NCI-H2196 (cell line): ENCODE data around the gene PIERCE2.
"Not testable (repeated sequence)": the region's sequence is repeated elsewhere in the genome, so short reads cannot be mapped to it uniquely, and the experiment has no call there.

Experiments
- DNase-seq: peaks from one replicate; lab custom pipeline; 2025; ENCODE audit not compliant: unreplicated experiment; lab: John Stamatoyannopoulos, UW

Gene PIERCE2, protein sequence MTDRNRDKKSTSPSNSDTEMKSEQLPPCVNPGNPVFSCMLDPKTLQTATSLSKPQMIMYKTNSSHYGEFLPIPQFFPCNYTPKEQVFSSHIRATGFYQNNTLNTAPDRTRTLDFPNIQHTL

DNA sequence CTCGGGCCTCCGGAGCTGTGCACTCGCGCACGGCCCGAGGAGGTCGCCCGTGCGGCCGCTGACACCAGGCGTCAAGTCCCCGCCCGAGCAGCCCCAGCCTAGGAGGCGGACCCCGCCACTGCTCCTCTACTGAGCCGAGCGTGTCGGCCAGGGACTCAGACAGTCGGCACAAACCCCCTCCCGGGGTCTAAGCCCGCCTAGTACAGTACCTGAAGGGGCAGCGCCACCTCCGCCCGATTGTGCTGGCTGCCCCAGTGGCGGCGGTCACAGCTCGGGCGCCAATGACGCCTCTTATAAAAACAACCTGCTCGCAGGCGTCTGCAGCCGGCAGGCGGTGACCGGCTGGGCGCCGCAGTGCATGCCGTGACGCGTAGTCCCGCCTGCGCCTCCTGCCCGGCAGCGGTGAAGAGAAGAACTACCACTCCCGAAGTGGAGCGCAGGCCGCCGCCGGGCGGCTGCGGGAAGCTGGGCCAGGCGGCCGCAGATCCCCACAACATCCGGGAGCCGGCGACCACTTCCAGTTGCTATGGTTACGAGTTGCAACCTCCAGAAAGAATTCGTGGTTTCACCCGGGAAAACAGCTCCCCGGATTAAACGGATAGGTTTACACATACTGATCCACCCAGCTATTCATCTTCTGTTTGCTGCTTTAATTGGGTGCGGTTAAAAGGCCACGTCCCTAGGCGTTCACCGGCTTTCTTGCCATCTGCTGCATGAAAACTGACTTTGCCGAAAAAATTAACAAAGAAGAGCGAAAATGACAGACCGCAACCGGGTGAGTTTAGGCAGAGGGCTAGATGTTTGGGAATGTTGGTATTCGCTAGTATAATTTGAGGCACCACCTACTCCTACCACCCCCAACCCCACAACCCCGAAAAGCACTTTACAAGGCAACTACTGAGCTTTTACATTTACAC, at the start of gene PIERCE2, which contains the start of gene CCPG1:
Gene PIERCE2 (plus strand): TSS at position 484 of the 917 bp plus-strand sequence. CDS start 274 bp downstream, at position 758.
Gene CCPG1 (minus strand): TSS at position 348 of the 917 bp plus-strand sequence. CDS start 18,935 bp downstream, outside the sequence.
- DNase-seq = peak; percentile 87

- DNase-seq = no peak
Measured at GRCh38 chr15:55360256-55360655, 48.0 kb upstream of the PIERCE2 start.

- DNase-seq = no peak
Measured at GRCh38 chr15:55361048-55361447, 47.2 kb upstream of the PIERCE2 start.

GRCh38 chr15:55362641-55363040, 45.7 kb upstream of the PIERCE2 start:
- no peak for DNase-seq

DNA sequence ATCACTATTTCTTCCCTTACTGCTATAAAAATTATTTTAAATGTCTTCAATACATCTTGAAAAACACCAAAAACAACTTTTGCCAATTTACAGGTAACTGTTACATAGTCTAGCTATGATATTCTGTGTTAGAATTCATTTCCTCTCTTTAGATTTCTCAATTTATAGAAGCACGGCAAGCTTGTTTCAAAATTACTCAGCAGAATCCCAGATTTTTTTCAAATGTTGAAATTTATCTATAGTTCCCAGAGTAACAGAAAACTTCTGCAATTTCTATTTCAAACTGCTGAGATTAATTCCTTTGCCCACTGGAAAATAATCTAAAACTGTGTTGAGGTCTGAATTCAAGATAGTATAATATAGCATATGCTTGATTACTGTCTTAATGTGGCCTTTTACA, 41.3 kb upstream of the PIERCE2 start:
- no peak for DNase-seq

DNA sequence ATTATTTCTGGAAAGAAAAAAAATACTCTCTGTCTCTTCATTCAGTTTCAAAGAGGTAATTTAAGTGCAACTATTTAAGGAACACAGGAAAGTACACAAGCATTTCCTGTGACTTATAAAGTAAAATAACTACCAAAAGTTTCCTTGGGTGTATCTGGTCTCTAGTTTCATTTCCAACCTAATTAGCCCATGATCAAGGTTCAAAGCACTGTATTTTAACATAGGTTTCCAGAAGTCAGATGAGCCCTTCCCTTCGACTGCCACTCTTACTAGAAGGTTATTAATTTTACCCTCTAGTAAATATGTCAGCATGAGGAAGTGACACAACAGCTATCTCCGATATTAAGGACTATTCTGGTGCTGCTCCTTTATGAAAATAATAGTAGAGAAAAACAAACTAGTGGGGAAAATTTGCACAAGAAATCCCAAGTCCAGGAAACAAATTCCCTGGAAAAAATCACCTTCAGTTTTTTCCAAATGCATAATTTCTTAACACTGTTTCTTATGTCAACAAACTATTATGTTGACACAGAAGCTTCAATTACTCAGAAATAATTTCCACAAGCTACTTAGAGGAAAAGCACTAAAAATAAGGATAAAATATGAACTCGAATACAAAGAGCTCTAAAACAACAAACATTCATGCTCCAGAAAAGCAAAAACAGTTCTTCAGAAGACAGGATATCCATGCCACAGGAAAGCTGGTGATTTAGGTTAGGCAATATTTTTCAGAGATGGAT, 35.4 kb upstream of the PIERCE2 start:
- no peak for DNase-seq

GRCh38 chr15:55379095-55379494, 29.2 kb upstream of the PIERCE2 start:
- no peak for DNase-seq

DNA sequence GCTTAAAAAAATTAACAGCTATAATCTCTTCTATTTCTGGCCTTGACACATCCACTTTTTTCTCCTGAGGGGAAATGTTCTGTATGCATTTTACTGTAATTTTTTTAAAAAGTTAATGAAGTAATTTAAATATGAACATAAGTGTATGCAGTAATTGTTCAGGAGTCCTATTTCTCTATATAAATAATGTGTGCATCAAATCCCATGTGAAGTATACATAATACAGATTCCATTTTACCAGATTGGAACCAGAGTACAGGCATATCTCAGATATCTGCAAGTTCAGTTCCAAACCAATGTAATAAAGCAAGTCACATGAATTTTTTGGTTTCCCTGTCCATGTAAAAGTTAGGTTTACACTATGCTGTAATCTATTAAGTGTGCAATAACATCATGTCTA, 26.7 kb upstream of the PIERCE2 start:
- DNase-seq = no peak

DNA sequence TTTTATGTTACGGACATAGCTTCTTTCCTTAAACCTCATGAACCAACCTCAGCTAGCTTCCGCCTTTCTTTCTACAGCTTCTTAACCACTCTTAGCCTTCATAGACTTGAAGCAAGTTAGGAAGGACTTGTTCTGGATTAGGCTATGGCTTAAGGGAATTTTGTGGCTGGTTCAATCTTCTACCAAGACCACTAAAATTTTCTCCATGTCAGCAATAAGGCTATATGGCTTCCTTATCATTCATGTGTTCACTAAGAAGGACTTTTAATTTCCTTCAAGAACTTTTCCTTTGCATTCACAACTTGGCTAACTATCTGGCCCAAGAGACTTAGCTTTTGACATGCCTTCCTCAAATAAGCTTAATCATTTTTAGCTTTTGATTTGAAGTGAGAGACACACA, 24.6 kb upstream of the PIERCE2 start:
- no peak for DNase-seq

- no peak for DNase-seq
Measured at GRCh38 chr15:55387027-55387426, 21.3 kb upstream of the PIERCE2 start.

- DNase-seq = no peak
Measured at GRCh38 chr15:55389264-55389607, 19.1 kb upstream of the PIERCE2 start.

- no peak for DNase-seq
Measured at GRCh38 chr15:55394694-55395093, 13.6 kb upstream of the PIERCE2 start.

DNA sequence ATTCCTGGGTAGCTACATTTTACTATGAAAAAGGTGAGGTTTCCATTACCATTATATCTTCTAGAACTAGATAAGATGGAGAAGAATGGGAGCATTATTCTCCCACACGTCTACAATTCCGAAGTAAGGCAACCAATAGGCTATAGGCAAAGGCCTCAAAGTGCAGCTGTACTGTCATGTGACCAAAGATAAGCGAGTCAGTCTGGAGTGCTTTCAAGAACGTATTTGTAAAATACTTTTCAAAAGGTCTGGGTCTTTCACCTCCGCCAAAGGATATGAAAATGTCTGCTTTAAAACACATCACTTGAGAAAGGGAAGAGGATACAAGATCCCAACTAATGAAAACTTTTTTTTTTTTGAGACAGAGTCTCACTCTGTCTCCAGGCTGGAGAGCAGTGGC, 10.1 kb upstream of the PIERCE2 start:
- no peak for DNase-seq

DNA sequence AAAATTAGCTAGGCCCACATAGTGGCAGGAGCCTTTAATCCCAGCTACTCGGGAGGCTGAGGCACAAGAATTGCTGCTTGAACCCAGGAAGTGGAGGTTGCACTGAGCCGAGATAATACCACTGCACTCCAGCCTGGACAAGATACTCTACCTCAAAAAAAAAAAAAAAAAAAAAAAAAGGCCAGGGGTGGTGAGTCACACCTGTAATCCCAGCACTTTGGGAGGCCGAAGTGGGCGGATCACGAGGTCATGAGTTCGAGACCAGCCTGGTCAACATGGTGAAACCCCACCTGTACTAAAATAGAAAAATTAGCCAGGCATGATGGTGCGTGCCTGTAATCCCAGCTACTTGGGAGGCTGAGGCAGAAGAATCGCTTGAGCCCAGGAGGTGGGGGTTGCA, 8.2 kb upstream of the PIERCE2 start:
- DNase-seq = not testable (repeated sequence)

- DNase-seq = no peak
Measured at GRCh38 chr15:55401786-55402246, 6.5 kb upstream of the PIERCE2 start.

GRCh38 chr15:55402707-55403106, 5.6 kb upstream of the PIERCE2 start:
- no peak for DNase-seq

DNA sequence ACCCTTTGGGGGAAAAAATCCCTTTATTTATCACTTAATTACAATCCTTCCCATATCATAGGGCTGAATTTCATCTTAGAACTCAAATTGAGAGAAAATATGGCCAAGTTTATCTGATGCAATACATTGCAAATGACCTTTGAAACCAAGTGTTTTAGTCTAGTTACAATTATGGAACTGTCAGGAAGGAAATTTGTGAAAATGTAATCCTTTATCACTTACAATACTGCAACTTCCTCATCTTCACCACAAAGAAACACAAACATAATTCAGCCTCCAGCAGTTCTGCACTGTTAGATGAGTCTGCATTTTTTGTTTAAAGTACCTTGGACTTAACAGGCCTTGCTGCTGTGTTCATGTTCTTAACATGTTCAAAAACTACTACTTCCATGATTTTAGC, 4.8 kb upstream of the PIERCE2 start:
- DNase-seq = no peak

DNA sequence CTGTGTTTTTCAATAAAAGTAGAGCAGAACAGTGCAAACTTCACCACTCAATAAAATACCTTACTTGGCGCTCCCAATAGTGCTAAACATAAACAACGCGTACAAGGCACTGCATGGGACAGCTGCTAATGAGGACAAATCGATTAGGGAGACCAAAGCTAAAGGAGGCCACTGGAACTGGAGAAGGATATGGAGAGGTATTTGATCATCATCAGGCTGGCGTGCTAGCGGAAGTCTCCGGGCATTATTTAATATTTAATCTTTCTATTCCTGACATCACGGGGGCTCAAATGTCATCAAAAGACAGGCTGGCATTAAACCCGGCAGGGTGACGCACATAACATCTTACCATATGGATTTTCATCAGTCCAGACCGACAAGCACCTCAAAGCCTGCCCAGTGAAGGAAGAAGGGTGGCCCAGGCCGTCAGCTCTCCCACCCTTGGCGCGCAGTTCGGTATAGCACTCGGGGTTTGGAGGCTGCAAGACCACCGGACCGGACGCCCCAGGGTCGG, 740 bp upstream of the PIERCE2 start:
- no peak for DNase-seq

DNA sequence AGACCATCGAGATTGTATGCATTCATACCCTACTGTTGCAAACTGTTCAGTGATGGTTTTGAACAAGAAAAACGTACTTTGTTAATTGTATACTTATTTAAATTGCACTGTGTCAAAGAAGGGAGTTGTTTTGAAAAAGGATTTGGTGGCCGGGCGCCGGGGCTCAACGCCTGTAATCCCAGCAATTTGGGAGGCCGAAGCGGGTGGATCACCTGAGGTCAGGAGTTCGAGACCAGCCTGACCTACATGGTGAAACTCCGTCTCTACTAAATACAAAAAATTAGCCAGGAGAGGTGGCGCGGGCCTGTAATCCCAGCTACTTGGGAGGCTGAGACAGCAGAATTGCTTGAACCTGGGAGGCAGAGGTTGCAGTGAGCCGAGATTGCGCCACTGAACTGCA, 681 bp downstream of the PIERCE2 start:
- DNase-seq = not testable (repeated sequence)

- DNase-seq = not testable (repeated sequence)
Measured at GRCh38 chr15:55417678-55418077, 9.4 kb downstream of the PIERCE2 start.

DNA sequence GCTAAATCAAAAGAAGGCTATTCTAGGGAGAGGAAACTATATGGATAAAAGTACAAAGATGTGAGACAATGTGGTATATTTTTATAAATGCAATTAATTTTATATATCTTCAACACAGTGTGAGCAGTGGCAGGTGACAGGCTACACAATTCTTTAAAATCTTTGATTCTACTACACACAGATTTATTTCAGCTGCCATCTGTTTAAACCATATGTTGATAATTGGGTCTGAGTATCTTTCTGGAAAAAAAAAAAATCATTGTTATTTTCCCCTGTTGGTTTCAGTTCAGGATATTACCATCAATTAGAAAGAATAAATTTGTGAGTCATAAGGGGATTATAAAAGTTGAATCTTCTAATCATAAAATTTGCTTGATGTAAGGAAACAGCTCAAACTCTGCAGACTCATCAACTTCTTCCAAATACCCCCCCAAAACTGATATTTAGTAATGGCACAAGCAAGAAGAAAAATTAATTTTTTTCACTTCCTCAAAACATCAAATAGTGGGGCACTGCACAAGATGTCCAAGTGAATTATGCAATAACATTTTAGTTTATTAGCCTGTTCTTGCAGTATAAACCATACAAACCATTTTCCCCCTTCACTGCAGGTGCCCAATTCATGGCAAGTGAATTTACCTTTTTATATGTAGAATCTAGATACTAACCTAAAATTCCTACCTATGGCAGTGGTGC, 12.0 kb downstream of the PIERCE2 start:
- no peak for DNase-seq
